ENCODE results near the gene NADSYN1. TPM values are rescaled to one million over a fixed set of nuclear protein-coding genes. Genes with fewer than 3 reads are reported as not detected.

The NADSYN1 gene
- total and polyA plus RNA-seq, 2 experiments from 2014 or later = 35.6 to 54.9 TPM

GRCh38 chr11:71485063-71485399 lies 32.0 kb downstream of the NADSYN1 start:
- Histone ChIP-seq H3K4me3 (no peak overlapping the region), H3K4me2 (no peak overlapping the region), H2AFZ (no peak overlapping the region), H3K9me2 (ENCODE audit: insufficient read depth) (no peaks in the 10 kb centered on the region), H4K20me1 (replicated peaks; ENCODE audit: insufficient read depth) (no peaks in the 10 kb centered on the region), H3K36me3 (ENCODE audit: insufficient read depth) (peaks cover 10% of the 10 kb centered on the region), H3K79me2 (replicated peaks; ENCODE audit: insufficient read depth) (no peaks in the 10 kb centered on the region), H3F3A (replicated peaks; ENCODE audit: low read depth) (no peaks in the 10 kb centered on the region), H3K4me1 (ENCODE audit: insufficient read depth) (no peaks in the 10 kb centered on the region), H3K27ac (ENCODE audit: low read depth) (no peak overlapping the region), H3K27me3 (ENCODE audit: insufficient read depth) (no peaks in the 10 kb centered on the region)
- no peaks in the 10 kb centered on the region for H3K9me3 Mint-ChIP-seq
- no peak overlapping the region for H3K27ac Mint-ChIP-seq
- peaks cover 51% of the 10 kb centered on the region for H3K36me3 Mint-ChIP-seq (ENCODE audit: low read depth)
- TF ChIP-seq STAT1 (IDR thresholded peaks at IDR 0.05; ENCODE audit: unreplicated experiment) = no peak
- TF ChIP-seq, protein P1, sequence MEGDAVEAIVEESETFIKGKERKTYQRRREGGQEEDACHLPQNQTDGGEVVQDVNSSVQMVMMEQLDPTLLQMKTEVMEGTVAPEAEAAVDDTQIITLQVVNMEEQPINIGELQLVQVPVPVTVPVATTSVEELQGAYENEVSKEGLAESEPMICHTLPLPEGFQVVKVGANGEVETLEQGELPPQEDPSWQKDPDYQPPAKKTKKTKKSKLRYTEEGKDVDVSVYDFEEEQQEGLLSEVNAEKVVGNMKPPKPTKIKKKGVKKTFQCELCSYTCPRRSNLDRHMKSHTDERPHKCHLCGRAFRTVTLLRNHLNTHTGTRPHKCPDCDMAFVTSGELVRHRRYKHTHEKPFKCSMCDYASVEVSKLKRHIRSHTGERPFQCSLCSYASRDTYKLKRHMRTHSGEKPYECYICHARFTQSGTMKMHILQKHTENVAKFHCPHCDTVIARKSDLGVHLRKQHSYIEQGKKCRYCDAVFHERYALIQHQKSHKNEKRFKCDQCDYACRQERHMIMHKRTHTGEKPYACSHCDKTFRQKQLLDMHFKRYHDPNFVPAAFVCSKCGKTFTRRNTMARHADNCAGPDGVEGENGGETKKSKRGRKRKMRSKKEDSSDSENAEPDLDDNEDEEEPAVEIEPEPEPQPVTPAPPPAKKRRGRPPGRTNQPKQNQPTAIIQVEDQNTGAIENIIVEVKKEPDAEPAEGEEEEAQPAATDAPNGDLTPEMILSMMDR (conservative IDR thresholded peaks at IDR 0.05; ENCODE audit: low read depth in 2 of 2) = no peak
- TF ChIP-seq CREB1 (CRISPR knock-in tag; IDR thresholded peaks at IDR 0.05; ENCODE audit: low read depth) = no peak
- TF ChIP-seq JUNB (IDR thresholded peaks at IDR 0.05; ENCODE audit: unreplicated experiment) = no peak
- TF ChIP-seq NANOG (IDR thresholded peaks at IDR 0.05; ENCODE audit: borderline replicate concordance) = no peak
- no peak for TF ChIP-seq ETS1 (IDR thresholded peaks at IDR 0.05)
- peaks cover 2% of the 10 kb centered on the region for H3K27me3 Mint-ChIP-seq (ENCODE audit: insufficient read depth, low read depth, poor library complexity)
- DNase-seq (ENCODE audit: low spot score) = no peak
- peaks cover 2% of the 10 kb centered on the region; the same call in 2 of the 3 replicates for H3K4me1 Mint-ChIP-seq
- ATAC-seq = no peak
- H3K4me3 Mint-ChIP-seq = no peak overlapping the region

DNA sequence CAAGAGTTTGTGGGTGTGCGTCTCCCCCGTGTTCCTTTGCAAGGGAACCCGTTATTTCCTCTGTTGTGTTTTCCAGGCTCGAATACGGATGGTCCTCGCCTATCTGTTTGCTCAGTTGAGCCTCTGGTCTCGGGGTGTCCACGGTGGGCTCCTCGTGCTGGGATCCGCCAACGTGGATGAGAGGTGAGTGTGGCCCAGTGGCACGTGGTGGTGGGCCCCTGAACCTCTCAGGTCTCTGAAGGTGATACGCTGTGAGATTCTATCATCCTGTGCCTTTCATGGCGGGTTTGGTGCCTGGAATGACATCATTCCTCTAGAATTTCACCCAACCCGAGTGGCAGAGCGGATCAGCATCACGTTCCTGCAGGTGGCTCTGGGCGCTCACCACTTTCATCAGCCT lies 32.5 kb downstream of the NADSYN1 start:
- H3K27ac ChIP-seq (ENCODE audit: low read depth) = no peak overlapping the region
- no peaks in the 10 kb centered on the region for H3K9me3 Mint-ChIP-seq
- H3K4me3 Mint-ChIP-seq = no peak overlapping the region
- no peak overlapping the region for H2AFZ ChIP-seq
- no peaks in the 10 kb centered on the region for H3K4me1 ChIP-seq (ENCODE audit: insufficient read depth)
- H4K20me1 ChIP-seq (replicated peaks; ENCODE audit: insufficient read depth) = no peaks in the 10 kb centered on the region
- peaks cover 50% of the 10 kb centered on the region for H3K36me3 Mint-ChIP-seq (ENCODE audit: low read depth)
- H3K9me2 ChIP-seq (ENCODE audit: insufficient read depth) = no peaks in the 10 kb centered on the region
- H3K27me3 ChIP-seq (ENCODE audit: insufficient read depth) = no peaks in the 10 kb centered on the region
- H3K4me2 ChIP-seq = no peak overlapping the region
- no peak for ATAC-seq
- H3K27ac Mint-ChIP-seq = no peak overlapping the region
- peaks cover 2% of the 10 kb centered on the region; the same call in 2 of the 3 replicates for H3K4me1 Mint-ChIP-seq
- no peaks in the 10 kb centered on the region for H3K79me2 ChIP-seq (replicated peaks; ENCODE audit: insufficient read depth)
- H3F3A ChIP-seq (replicated peaks; ENCODE audit: low read depth) = no peaks in the 10 kb centered on the region
- H3K36me3 ChIP-seq (ENCODE audit: insufficient read depth) = peaks cover 10% of the 10 kb centered on the region
- DNase-seq (ENCODE audit: low spot score) = no peak
- H3K4me3 ChIP-seq = no peak overlapping the region
- peaks cover 2% of the 10 kb centered on the region for H3K27me3 Mint-ChIP-seq (ENCODE audit: insufficient read depth, low read depth, poor library complexity)
- TF ChIP-seq ETS1 (IDR thresholded peaks at IDR 0.05) (no peak), CREB1 (CRISPR knock-in tag; IDR thresholded peaks at IDR 0.05; ENCODE audit: low read depth) (no peak), EZH2phosphoT487 (IDR thresholded peaks at IDR 0.05; ENCODE audit: unreplicated experiment) (no peak), JUNB (IDR thresholded peaks at IDR 0.05; ENCODE audit: unreplicated experiment) (no peak), ZNF114 (CRISPR knock-in tag; IDR thresholded peaks at IDR 0.05) (no peak), ZNF462 (CRISPR knock-in tag; IDR thresholded peaks at IDR 0.05) (no peak)
- TF ChIP-seq, protein P1 (conservative IDR thresholded peaks at IDR 0.05; ENCODE audit: low read depth in 2 of 2) = no peak

Measured in GM23338 (cell line).